ENCODE data around the gene KCNH5. TPM values are rescaled to one million over a fixed set of nuclear protein-coding genes. Genes with fewer than 3 reads are reported as not detected.

Gene KCNH5
- polyA plus RNA-seq, 1 donor (not counting 4 experiments of a cell fraction or from before 2014, with no cell fraction given) = 0.04 TPM

DNA sequence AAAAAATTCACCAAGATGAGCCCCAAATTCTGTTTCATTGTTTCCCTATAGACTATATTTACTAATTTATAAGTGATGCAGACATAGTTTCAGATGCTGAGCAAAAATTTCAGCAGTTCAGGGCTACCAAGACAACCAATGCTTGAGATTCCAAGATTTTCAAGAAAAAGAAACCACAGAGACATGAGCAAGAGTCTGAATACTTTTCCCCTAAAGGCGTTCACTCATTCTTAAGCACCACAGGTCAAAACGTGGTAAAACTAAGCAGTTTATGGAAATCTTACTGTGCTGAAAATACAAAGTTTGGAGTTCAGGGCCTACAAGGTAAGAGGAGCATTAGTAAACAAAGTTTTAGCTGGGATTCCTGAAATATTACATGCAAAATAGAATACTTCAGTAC lies 221.2 kb downstream of the KCNH5 start:
- Histone ChIP-seq H3K79me2 (ENCODE audit: control insufficient read depth, insufficient read depth, low read length) (no peaks in the 10 kb centered on the region), H3K4me3 (ENCODE audit: control insufficient read depth in 2 of 3, extremely low read depth in 1 of 3, insufficient read depth in 2 of 3, low read depth in 1 of 3, low read length in 3 of 3) (no peak overlapping the region), H3K9me3 (ENCODE audit: control insufficient read depth, low read depth, low read length) (no peaks in the 10 kb centered on the region), H2AFZ (ENCODE audit: control insufficient read depth, low read length) (no peak overlapping the region), H3K27me3 (ENCODE audit: control insufficient read depth, extremely low read depth, insufficient read depth, low read length) (no peaks in the 10 kb centered on the region), H3K4me2 (ENCODE audit: control insufficient read depth, extremely low read depth, insufficient read depth, low read depth, low read length) (no peak overlapping the region), H3K36me3 (ENCODE audit: control insufficient read depth in 2 of 2, extremely low read depth in 1 of 2, insufficient read depth in 2 of 2, low read length in 2 of 2) (no peaks in the 10 kb centered on the region), H4K20me1 (ENCODE audit: control insufficient read depth, extremely low read depth, insufficient read depth, low read length) (no peaks in the 10 kb centered on the region), H3K9me1 (ENCODE audit: control insufficient read depth, extremely low read depth, insufficient read depth, low read length) (no peaks in the 10 kb centered on the region), H3K4me1 (ENCODE audit: control insufficient read depth, extremely low read depth, insufficient read depth, low read length) (no peaks in the 10 kb centered on the region), H3K9ac (ENCODE audit: control insufficient read depth, extremely low read depth, insufficient read depth, low read length) (no peak overlapping the region), H3K27ac (ENCODE audit: control insufficient read depth, insufficient read depth, low read length) (no peak overlapping the region)
- FAIRE-seq (no peak), DNase-seq (ENCODE audit: low read depth, low spot score) (no peak)
- dilution Hi-C loops (cut with MboI; ENCODE audit: extremely low pct_ligation_motif_present, low sequenced_read_pairs) = no loop called here
- no peak for TF ChIP-seq CTCF (optimal IDR thresholded peaks at IDR 0.05 in 1 of 3, IDR thresholded peaks at IDR 0.05 in 1 of 3, conservative IDR thresholded peaks at IDR 0.05 in 1 of 3; ENCODE audit: extremely low read depth in 1 of 3, insufficient read depth in 2 of 3, low read length in 3 of 3)
- TF ChIP-seq EZH2 (IDR thresholded peaks at IDR 0.05; ENCODE audit: low read length) = no peak

GRCh38 chr14:62819931-62820330 lies 225.3 kb downstream of the KCNH5 start:
- Histone ChIP-seq H3K27me3 (ENCODE audit: control insufficient read depth, extremely low read depth, insufficient read depth, low read length) (no peaks in the 10 kb centered on the region), H3K9ac (ENCODE audit: control insufficient read depth, extremely low read depth, insufficient read depth, low read length) (no peak overlapping the region), H2AFZ (ENCODE audit: control insufficient read depth, low read length) (no peak overlapping the region), H3K4me2 (ENCODE audit: control insufficient read depth, extremely low read depth, insufficient read depth, low read depth, low read length) (no peak overlapping the region), H4K20me1 (ENCODE audit: control insufficient read depth, extremely low read depth, insufficient read depth, low read length) (no peaks in the 10 kb centered on the region), H3K4me1 (ENCODE audit: control insufficient read depth, extremely low read depth, insufficient read depth, low read length) (no peaks in the 10 kb centered on the region), H3K9me3 (ENCODE audit: control insufficient read depth, low read depth, low read length) (no peaks in the 10 kb centered on the region), H3K79me2 (ENCODE audit: control insufficient read depth, insufficient read depth, low read length) (no peaks in the 10 kb centered on the region), H3K27ac (ENCODE audit: control insufficient read depth, insufficient read depth, low read length) (no peak overlapping the region), H3K36me3 (ENCODE audit: control insufficient read depth in 2 of 2, extremely low read depth in 1 of 2, insufficient read depth in 2 of 2, low read length in 2 of 2) (no peaks in the 10 kb centered on the region), H3K4me3 (ENCODE audit: control insufficient read depth in 2 of 3, extremely low read depth in 1 of 3, insufficient read depth in 2 of 3, low read depth in 1 of 3, low read length in 3 of 3) (no peak overlapping the region), H3K9me1 (ENCODE audit: control insufficient read depth, extremely low read depth, insufficient read depth, low read length) (no peaks in the 10 kb centered on the region)
- no peak for DNase-seq (ENCODE audit: low read depth, low spot score)
- no peak for FAIRE-seq
- dilution Hi-C loops (cut with MboI; ENCODE audit: extremely low pct_ligation_motif_present, low sequenced_read_pairs) = no loop called here
- TF ChIP-seq EZH2 (IDR thresholded peaks at IDR 0.05; ENCODE audit: low read length) = no peak
- TF ChIP-seq CTCF (optimal IDR thresholded peaks at IDR 0.05 in 1 of 3, IDR thresholded peaks at IDR 0.05 in 1 of 3, conservative IDR thresholded peaks at IDR 0.05 in 1 of 3; ENCODE audit: extremely low read depth in 1 of 3, insufficient read depth in 2 of 3, low read length in 3 of 3) = no peak

All from keratinocyte (primary cell).